HepG2 (cell line): ENCODE results near the gene BICDL1. TPM values are rescaled to one million over a fixed set of nuclear protein-coding genes. Genes with fewer than 3 reads are reported as not detected.

ENCODE experiments used
- ARID4A ChIP-seq: sonication (generic); formaldehyde crosslinking; IDR thresholded peaks from 2 replicates; pipeline ENCODE4 v1.5.0; 2020; ENCODE audit warnings: mild to moderate bottlenecking, missing genetic modification reagents, borderline replicate concordance
- ARID5B ChIP-seq: IDR thresholded peaks from 2 replicates; pipeline ENCODE4 v1.4.0; 2020; ENCODE audit warnings: mild to moderate bottlenecking, missing genetic modification reagents
- ELF3 ChIP-seq: IDR thresholded peaks from 2 replicates; pipeline ENCODE4 v1.6.1; 2016; ENCODE audit warnings: missing genetic modification reagents, missing compliant biosample characterization
- FLYWCH1 ChIP-seq: sonication (generic); formaldehyde crosslinking; IDR thresholded peaks from 2 replicates; pipeline ENCODE4 v1.8.1; 2023; ENCODE audit warnings: mild to moderate bottlenecking, missing genetic modification reagents
- JARID2 ChIP-seq: sonication (generic); formaldehyde crosslinking; IDR thresholded peaks from 2 replicates; pipeline ENCODE4 v1.8.1; 2023; ENCODE audit warnings: missing genetic modification reagents, inconsistent platforms; ENCODE audit not compliant: insufficient replicate concordance
- KDM4B ChIP-seq: sonication (generic); formaldehyde crosslinking; IDR thresholded peaks from 2 replicates; pipeline ENCODE4 v1.4.0; 2020; ENCODE audit warnings: missing genetic modification reagents
- MAX ChIP-seq: IDR thresholded peaks from 2 replicates; pipeline ENCODE4 v1.6.1; 2012; ENCODE audit warnings: inconsistent platforms
- TCF7L2 ChIP-seq: IDR thresholded peaks from 2 replicates; pipeline ENCODE4 v1.6.1; 2011; ENCODE audit warnings: mild to moderate bottlenecking, low read depth, low read length, moderate library complexity
- TFDP1 ChIP-seq: IDR thresholded peaks from 2 replicates; pipeline ENCODE4 v1.6.1; 2016; ENCODE audit warnings: missing compliant biosample characterization, missing genetic modification reagents, borderline replicate concordance
- TRIM24 ChIP-seq: sonication (generic); formaldehyde crosslinking; IDR thresholded peaks from 2 replicates; pipeline ENCODE4 v1.8.0; 2022; ENCODE audit warnings: mild to moderate bottlenecking, missing genetic modification reagents
- ZNF17 ChIP-seq: sonication (generic); formaldehyde crosslinking; IDR thresholded peaks from 2 replicates; pipeline ENCODE4 v1.5.0; 2020; ENCODE audit warnings: mild to moderate bottlenecking, missing genetic modification reagents
- ZNF331 ChIP-seq: sonication (generic); formaldehyde crosslinking; IDR thresholded peaks from 2 replicates; pipeline ENCODE4 v1.4.0; 2020; ENCODE audit warnings: missing genetic modification reagents
- ZNF337 ChIP-seq: sonication (generic); formaldehyde crosslinking; IDR thresholded peaks from 2 replicates; pipeline ENCODE4 v1.5.1; 2020; ENCODE audit warnings: missing genetic modification reagents, low read depth, mild to moderate bottlenecking, borderline replicate concordance
- ZNF343 ChIP-seq: sonication (generic); formaldehyde crosslinking; IDR thresholded peaks from 2 replicates; pipeline ENCODE4 v1.4.0; 2020; ENCODE audit warnings: mild to moderate bottlenecking, missing genetic modification reagents
- ZNF414 ChIP-seq: sonication (generic); formaldehyde crosslinking; IDR thresholded peaks from 2 replicates; pipeline ENCODE4 v1.5.0; 2020; ENCODE audit warnings: missing genetic modification reagents
- ZNF777 ChIP-seq: sonication (generic); formaldehyde crosslinking; IDR thresholded peaks from 2 replicates; pipeline ENCODE4 v1.4.0; 2020; ENCODE audit warnings: missing genetic modification reagents
- ZNF784 ChIP-seq: sonication (generic); formaldehyde crosslinking; IDR thresholded peaks from 2 replicates; pipeline ENCODE4 v1.5.1; 2020; ENCODE audit warnings: missing genetic modification reagents, mild to moderate bottlenecking, borderline replicate concordance
- ZSCAN31 ChIP-seq: sonication (generic); formaldehyde crosslinking; IDR thresholded peaks from 2 replicates; pipeline ENCODE4 v1.5.0; 2020; ENCODE audit warnings: low read depth, mild to moderate bottlenecking, missing genetic modification reagents
- polyA plus RNA-seq, 8 experiments: library from polyadenylated mRNA; depleted of rRNA in 3 of 8; stranded (reverse) in 7 of 8; unstranded in 1 of 8; fragments of >200 nt; fragmentation: Illumina TruSeq in 4 of 8; extraction: Trizol in 4 of 8; gene quantifications; 2 replicates each; pipeline versions ENCODE4 v1.2.1 to v1.2.3, GENCODE V29; 2011 to 2016; ENCODE audit warnings: low read depth in 4 of 8, missing spikeins in 1 of 8, mixed read lengths in 1 of 8; ENCODE audit not compliant: insufficient read depth in 1 of 8
- total RNA-seq, 5 experiments: library from RNA; depleted of rRNA; stranded (reverse); fragments of >200 nt; fragmentation: Illumina TruSeq; extraction: Trizol; gene quantifications; 2 replicates each; pipeline ENCODE4 v1.2.3, GENCODE V29; 2016; ENCODE audit warnings: low read depth in 1 of 5

BICDL1 gene
- total and polyA plus RNA-seq, 2 of the 13 experiments (the other 11 are each of a cell fraction or from before 2014, with no cell fraction given) = 3.6 to 9.7 TPM

GRCh38 chr12:119988472-119989360 lies at the start of gene BICDL1 (continued):
- TF ChIP-seq ZNF17 (CRISPR knock-in tag) (no peak), TCF7L2 (no peak), ZSCAN31 (CRISPR knock-in tag) (0 out of 2 replicates have a peak, but pooled peaks have one; percentile 53), ARID5B (CRISPR knock-in tag) (no peak), TFDP1 (CRISPR knock-in tag) (peak; percentile 58; the same call in 1 of the 2 replicates), ZNF337 (CRISPR knock-in tag) (no peak), ZNF414 (CRISPR knock-in tag) (no peak), ZNF331 (CRISPR knock-in tag) (no peak), FLYWCH1 (CRISPR knock-in tag) (no peak), KDM4B (CRISPR knock-in tag) (no peak), MAX (peak; percentile 44), ELF3 (CRISPR knock-in tag) (no peak), ZNF777 (CRISPR knock-in tag) (no peak; the same call in 1 of the 2 replicates), ZNF343 (CRISPR knock-in tag) (no peak), ARID4A (CRISPR knock-in tag) (no peak; the same call in 1 of the 2 replicates), ZNF784 (CRISPR knock-in tag) (no peak), JARID2 (CRISPR knock-in tag) (no peak), TRIM24 (no peak)
